NT2/D1 (cell line): Measurements from ENCODE around the gene PLXNB2.

Source experiments
- DNase-seq: peaks from one replicate; pipeline ENCODE4 v3.0.0-alpha.2; 2011; ENCODE audit warnings: low read depth, low spot score
- H3K27me3 ChIP-seq: 2 replicates; pipeline ENCODE4 v1.6.0; 2011; ENCODE audit warnings: mild to moderate bottlenecking; ENCODE audit not compliant: insufficient read length, insufficient read depth
- H3K36me3 ChIP-seq: 2 replicates; pipeline ENCODE4 v1.6.1; 2011; ENCODE audit warnings: mild to moderate bottlenecking, low read length, mixed read lengths; ENCODE audit not compliant: insufficient read depth, insufficient read length
- H3K4me1 ChIP-seq: 2 replicates; pipeline ENCODE4 v1.5.1; 2011; ENCODE audit not compliant: insufficient read depth, insufficient read length
- H3K4me3 ChIP-seq: 2 replicates; pipeline ENCODE4 v1.5.1; 2011; ENCODE audit warnings: low read depth; ENCODE audit not compliant: insufficient read length
- H3K9ac ChIP-seq: 2 replicates; pipeline ENCODE4 v1.6.0; 2011; ENCODE audit warnings: low read depth; ENCODE audit not compliant: insufficient read length
- H3K9me3 ChIP-seq: 2 replicates; pipeline ENCODE4 v1.5.1; 2011; ENCODE audit warnings: mild to moderate bottlenecking, low read length; ENCODE audit not compliant: insufficient read depth
- SUZ12 ChIP-seq: IDR thresholded peaks from 2 replicates; pipeline ENCODE4 v1.6.1; 2011; ENCODE audit not compliant: insufficient read length, insufficient read depth; ENCODE audit errors: extremely low read depth
- YY1 ChIP-seq: IDR thresholded peaks from 2 replicates; pipeline ENCODE4 v1.6.1; 2011; ENCODE audit not compliant: insufficient read length, insufficient read depth
- ZNF274 ChIP-seq: IDR thresholded peaks from 2 replicates; pipeline ENCODE4 v1.6.1; 2011; ENCODE audit warnings: mild to moderate bottlenecking, low read depth, low read length

PLXNB2 gene

GRCh38 chr22:50289151-50289941, 18.1 kb downstream of the PLXNB2 start:
- H3K36me3 ChIP-seq: peaks cover 70% of the 10 kb centered on the region
- H3K9ac ChIP-seq: no peak overlapping the region
- H3K9me3 ChIP-seq: no peaks in the 10 kb centered on the region
- no peak overlapping the region for H3K4me3 ChIP-seq
- no peak for TF ChIP-seq ZNF274
- TF ChIP-seq YY1: no peak
- TF ChIP-seq SUZ12: no peak
- no peaks in the 10 kb centered on the region for H3K27me3 ChIP-seq
- no peak for DNase-seq
- peaks cover 15% of the 10 kb centered on the region for H3K4me1 ChIP-seq

GRCh38 chr22:50287731-50288130, 19.7 kb downstream of the PLXNB2 start:
- no peak for DNase-seq
- H3K9ac ChIP-seq: no peak overlapping the region
- H3K36me3 ChIP-seq: peaks cover 71% of the 10 kb centered on the region
- no peaks in the 10 kb centered on the region for H3K27me3 ChIP-seq
- H3K4me1 ChIP-seq: peaks cover 8% of the 10 kb centered on the region
- no peak overlapping the region for H3K4me3 ChIP-seq
- TF ChIP-seq YY1 (no peak), SUZ12 (no peak), ZNF274 (no peak)
- H3K9me3 ChIP-seq: no peaks in the 10 kb centered on the region

GRCh38 chr22:50286701-50287318, 20.6 kb downstream of the PLXNB2 start:
- H3K9ac ChIP-seq: no peak overlapping the region
- no peaks in the 10 kb centered on the region for H3K9me3 ChIP-seq
- H3K36me3 ChIP-seq: peaks cover 76% of the 10 kb centered on the region
- no peak for TF ChIP-seq YY1
- TF ChIP-seq SUZ12: no peak
- TF ChIP-seq ZNF274: no peak
- H3K27me3 ChIP-seq: no peaks in the 10 kb centered on the region
- H3K4me1 ChIP-seq: peaks cover 4% of the 10 kb centered on the region
- no peak overlapping the region for H3K4me3 ChIP-seq
- no peak for DNase-seq

GRCh38 chr22:50286275-50286674, 21.2 kb downstream of the PLXNB2 start:
- TF ChIP-seq YY1 (no peak), ZNF274 (no peak), SUZ12 (no peak)
- no peaks in the 10 kb centered on the region for H3K9me3 ChIP-seq
- no peak overlapping the region for H3K9ac ChIP-seq
- no peak for DNase-seq
- no peaks in the 10 kb centered on the region for H3K27me3 ChIP-seq
- H3K36me3 ChIP-seq: peaks cover 76% of the 10 kb centered on the region
- H3K4me1 ChIP-seq: no peaks in the 10 kb centered on the region
- no peak overlapping the region for H3K4me3 ChIP-seq

- no peak for TF ChIP-seq YY1
- no peak for TF ChIP-seq ZNF274
- TF ChIP-seq SUZ12: no peak
- peaks cover 76% of the 10 kb centered on the region for H3K36me3 ChIP-seq
- no peak overlapping the region for H3K4me3 ChIP-seq
- H3K9me3 ChIP-seq: no peaks in the 10 kb centered on the region
- H3K4me1 ChIP-seq: no peaks in the 10 kb centered on the region
- DNase-seq: no peak
- no peak overlapping the region for H3K9ac ChIP-seq
- H3K27me3 ChIP-seq: no peaks in the 10 kb centered on the region
Measured at GRCh38 chr22:50285568-50286229, 21.7 kb downstream of the PLXNB2 start.

GRCh38 chr22:50284479-50284878, 23.0 kb downstream of the PLXNB2 start:
- TF ChIP-seq ZNF274 (no peak), YY1 (no peak)
- peaks cover 75% of the 10 kb centered on the region for H3K36me3 ChIP-seq
- no peaks in the 10 kb centered on the region for H3K9me3 ChIP-seq
- H3K4me1 ChIP-seq: no peaks in the 10 kb centered on the region
- no peak overlapping the region for H3K9ac ChIP-seq
- no peaks in the 10 kb centered on the region for H3K27me3 ChIP-seq
- no peak overlapping the region for H3K4me3 ChIP-seq
- DNase-seq: no peak

GRCh38 chr22:50283821-50284220, 23.6 kb downstream of the PLXNB2 start:
- peaks cover 74% of the 10 kb centered on the region for H3K36me3 ChIP-seq
- no peak overlapping the region for H3K4me3 ChIP-seq
- TF ChIP-seq ZNF274 (no peak), SUZ12 (no peak), YY1 (no peak)
- H3K27me3 ChIP-seq: no peaks in the 10 kb centered on the region
- H3K9ac ChIP-seq: no peak overlapping the region
- DNase-seq: no peak
- H3K9me3 ChIP-seq: no peaks in the 10 kb centered on the region
- no peaks in the 10 kb centered on the region for H3K4me1 ChIP-seq
